Activated T-cell treated with anti-CD3 and anti-CD28 coated beads, Interleukin-2, amount 50 U/mL, for 24 hours (primary cell): ENCODE measurements around the gene DGKK.

Experiments
- DNase-seq: peaks from one replicate; pipeline ENCODE4 v3.0.0-alpha.2; 2020
- H3K27ac Mint-ChIP-seq: 2 replicates; pipeline ENCODE4 v1.8.0; 2020; ENCODE audit warnings: mild to moderate bottlenecking, mixed read lengths
- H3K27me3 Mint-ChIP-seq: 2 replicates; pipeline ENCODE4 v1.8.0; 2020; ENCODE audit warnings: mixed read lengths
- H3K36me3 Mint-ChIP-seq: 2 replicates; pipeline ENCODE4 v1.8.0; 2020; ENCODE audit warnings: low read depth, mixed read lengths
- H3K4me1 Mint-ChIP-seq: 2 replicates; pipeline ENCODE4 v1.8.0; 2020; ENCODE audit warnings: low read depth, mixed read lengths
- H3K4me3 Mint-ChIP-seq: 2 replicates; pipeline ENCODE4 v1.8.0; 2020; ENCODE audit warnings: mild to moderate bottlenecking, moderate library complexity, mixed read lengths
- H3K9me3 Mint-ChIP-seq: 2 replicates; pipeline ENCODE4 v1.8.0; 2020; ENCODE audit warnings: mixed read lengths

DGKK gene

DNA sequence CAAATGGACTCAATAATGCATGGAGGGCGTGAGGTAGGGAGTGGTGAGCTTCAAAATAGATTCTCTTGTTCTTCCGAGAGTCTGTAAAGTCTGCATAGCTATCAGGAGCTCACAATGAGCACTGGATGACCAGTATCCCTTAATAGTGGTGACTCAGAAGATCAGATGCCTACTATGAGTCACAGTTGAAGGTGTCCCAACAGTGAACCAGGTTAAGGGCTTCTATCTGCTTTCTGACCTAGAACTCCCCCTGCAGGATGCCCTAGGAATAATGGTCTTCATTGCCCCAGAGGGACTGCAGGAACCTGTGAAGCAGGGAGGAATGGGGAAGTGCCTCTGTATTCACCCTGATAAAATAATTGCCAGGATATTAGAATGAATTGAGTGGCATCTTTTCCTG lies 22.1 kb downstream of the DGKK start:
- Mint-ChIP-seq H3K4me1 (no peaks in the 10 kb centered on the region), H3K27ac (no peak overlapping the region), H3K36me3 (no peaks in the 10 kb centered on the region), H3K4me3 (no peak overlapping the region), H3K9me3 (no peaks in the 10 kb centered on the region), H3K27me3 (peaks cover 73% of the 10 kb centered on the region)
- no peak for DNase-seq

DNA sequence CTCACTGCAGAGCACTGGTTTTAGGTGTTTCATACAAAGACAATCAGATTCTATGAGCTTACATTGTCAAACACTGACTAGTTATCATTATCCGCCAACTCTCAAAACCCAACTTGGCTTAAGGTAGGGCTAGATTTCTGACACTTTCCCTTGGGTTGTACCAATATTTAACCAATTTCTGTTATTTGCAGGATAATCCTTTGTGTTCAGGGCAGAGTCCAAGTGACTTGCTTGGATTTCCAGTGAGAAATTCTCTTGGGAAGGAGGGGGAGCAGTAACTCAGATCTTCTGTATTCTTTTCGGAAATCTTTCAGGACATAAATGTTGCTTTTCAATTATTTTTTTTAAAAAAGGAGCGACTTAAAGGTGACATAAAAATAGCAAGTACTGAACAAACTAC lies 23.1 kb downstream of the DGKK start:
- DNase-seq: no peak
- no peaks in the 10 kb centered on the region for H3K36me3 Mint-ChIP-seq
- H3K27ac Mint-ChIP-seq: no peak overlapping the region
- peaks cover 69% of the 10 kb centered on the region for H3K27me3 Mint-ChIP-seq
- H3K9me3 Mint-ChIP-seq: no peaks in the 10 kb centered on the region
- H3K4me3 Mint-ChIP-seq: no peak overlapping the region
- no peaks in the 10 kb centered on the region for H3K4me1 Mint-ChIP-seq

DNA sequence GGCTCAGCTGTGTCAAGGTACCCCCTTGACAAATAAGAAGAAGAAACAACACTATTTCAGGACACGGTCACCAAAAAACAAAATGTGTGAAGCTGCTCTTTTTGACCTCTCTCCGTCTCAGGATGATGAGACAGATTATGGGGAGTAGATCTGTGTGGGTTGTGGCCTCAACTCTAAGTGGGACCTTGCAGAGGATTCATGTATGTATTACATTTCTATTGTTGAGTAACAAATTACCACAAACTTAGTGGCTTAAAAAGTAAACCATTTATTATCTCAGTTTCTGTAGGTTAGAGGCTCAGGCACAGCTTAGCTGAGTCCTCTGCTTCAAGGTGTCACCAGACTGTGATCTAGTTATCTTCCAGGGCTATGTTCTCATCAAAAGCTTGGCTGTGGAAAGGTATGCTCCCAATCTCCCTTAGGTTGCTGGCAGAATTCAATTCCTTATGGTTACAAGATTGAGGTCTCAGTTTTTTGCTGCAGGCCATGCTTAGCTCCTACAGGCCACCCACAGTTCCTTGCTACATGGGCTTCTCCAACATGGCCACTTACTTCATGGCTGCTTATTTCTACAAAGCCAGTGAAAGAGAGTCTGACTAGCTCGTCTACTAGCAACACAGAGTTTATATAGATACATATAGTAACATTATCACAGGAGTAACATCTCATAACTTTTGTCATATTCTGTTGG lies 28.1 kb downstream of the DGKK start:
- no peaks in the 10 kb centered on the region for H3K9me3 Mint-ChIP-seq
- H3K27ac Mint-ChIP-seq: no peak overlapping the region
- no peak overlapping the region for H3K4me3 Mint-ChIP-seq
- H3K36me3 Mint-ChIP-seq: no peaks in the 10 kb centered on the region
- no peaks in the 10 kb centered on the region for H3K4me1 Mint-ChIP-seq
- H3K27me3 Mint-ChIP-seq: peaks cover 35% of the 10 kb centered on the region
- DNase-seq: no peak

DNA sequence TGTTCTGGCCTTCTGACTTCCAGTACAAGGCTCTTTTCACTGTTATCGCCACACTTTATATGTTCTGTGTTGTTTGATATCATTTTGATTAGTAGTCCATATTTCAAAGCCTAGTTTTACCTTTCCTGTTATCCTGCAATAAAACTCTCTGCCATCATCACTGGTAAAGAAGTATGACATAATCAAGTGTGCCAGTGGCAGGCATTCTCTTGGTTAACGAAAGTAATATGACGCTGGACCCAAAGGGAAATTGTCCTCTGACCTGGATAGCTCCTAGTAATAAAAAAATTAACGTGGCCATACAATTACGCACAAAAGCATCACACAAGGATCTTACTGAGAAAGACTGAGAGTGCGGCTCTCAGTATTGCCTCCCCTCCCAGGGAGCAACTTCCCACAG lies 33.8 kb downstream of the DGKK start:
- no peaks in the 10 kb centered on the region for H3K9me3 Mint-ChIP-seq
- DNase-seq: no peak
- H3K36me3 Mint-ChIP-seq: no peaks in the 10 kb centered on the region
- no peaks in the 10 kb centered on the region for H3K4me1 Mint-ChIP-seq
- peaks cover 59% of the 10 kb centered on the region for H3K27me3 Mint-ChIP-seq
- H3K4me3 Mint-ChIP-seq: no peak overlapping the region
- H3K27ac Mint-ChIP-seq: no peak overlapping the region

DNA sequence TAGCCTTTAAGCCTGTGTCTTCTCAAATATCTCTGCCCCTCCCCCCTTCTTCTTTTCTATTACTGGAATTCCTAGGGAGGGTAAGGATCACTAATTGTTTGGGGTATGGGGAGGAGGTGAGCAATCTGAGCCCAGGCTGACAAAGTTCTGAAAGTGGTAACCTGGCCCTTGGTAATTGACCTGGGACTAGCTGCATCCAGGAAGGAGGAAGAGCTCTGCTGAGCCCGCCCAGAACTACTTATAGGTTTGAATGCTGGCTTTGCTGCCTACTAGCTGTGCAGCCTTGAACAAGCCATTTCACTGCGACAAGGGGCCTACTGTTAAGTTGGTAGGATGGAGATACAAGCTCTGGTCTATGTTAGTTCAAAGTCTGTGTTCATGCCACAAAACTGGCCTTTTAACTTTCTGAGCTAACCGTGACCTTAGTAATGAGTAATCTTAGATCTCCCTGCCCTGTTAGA lies 37.8 kb downstream of the DGKK start:
- Mint-ChIP-seq H3K36me3 (no peaks in the 10 kb centered on the region), H3K27me3 (peaks cover 75% of the 10 kb centered on the region), H3K9me3 (no peaks in the 10 kb centered on the region), H3K4me3 (no peak overlapping the region), H3K27ac (no peak overlapping the region), H3K4me1 (no peaks in the 10 kb centered on the region)
- no peak for DNase-seq

DNA sequence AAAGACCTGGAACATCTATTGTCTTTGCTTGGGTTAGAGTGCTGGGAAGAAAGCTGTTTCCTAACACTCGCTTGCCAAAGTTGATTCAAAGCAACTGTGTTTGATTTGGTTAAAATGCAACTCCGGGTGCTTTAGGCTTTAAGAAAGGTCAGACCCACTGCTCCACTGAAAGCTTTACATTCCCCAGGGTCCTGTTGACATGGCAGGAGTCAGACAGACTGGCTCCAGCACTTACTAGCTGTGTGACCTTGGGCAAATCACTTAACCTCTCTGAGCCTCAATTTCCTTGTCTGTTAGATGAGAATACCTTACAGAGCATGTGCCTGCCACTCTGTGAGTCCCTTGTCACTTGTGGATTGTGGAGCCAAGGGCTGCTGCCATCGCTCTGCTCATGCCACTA lies 39.0 kb downstream of the DGKK start:
- Mint-ChIP-seq H3K36me3 (no peaks in the 10 kb centered on the region), H3K27ac (no peak overlapping the region), H3K4me3 (no peak overlapping the region), H3K9me3 (no peaks in the 10 kb centered on the region), H3K4me1 (no peaks in the 10 kb centered on the region), H3K27me3 (peaks cover 67% of the 10 kb centered on the region)
- DNase-seq: no peak

DNA sequence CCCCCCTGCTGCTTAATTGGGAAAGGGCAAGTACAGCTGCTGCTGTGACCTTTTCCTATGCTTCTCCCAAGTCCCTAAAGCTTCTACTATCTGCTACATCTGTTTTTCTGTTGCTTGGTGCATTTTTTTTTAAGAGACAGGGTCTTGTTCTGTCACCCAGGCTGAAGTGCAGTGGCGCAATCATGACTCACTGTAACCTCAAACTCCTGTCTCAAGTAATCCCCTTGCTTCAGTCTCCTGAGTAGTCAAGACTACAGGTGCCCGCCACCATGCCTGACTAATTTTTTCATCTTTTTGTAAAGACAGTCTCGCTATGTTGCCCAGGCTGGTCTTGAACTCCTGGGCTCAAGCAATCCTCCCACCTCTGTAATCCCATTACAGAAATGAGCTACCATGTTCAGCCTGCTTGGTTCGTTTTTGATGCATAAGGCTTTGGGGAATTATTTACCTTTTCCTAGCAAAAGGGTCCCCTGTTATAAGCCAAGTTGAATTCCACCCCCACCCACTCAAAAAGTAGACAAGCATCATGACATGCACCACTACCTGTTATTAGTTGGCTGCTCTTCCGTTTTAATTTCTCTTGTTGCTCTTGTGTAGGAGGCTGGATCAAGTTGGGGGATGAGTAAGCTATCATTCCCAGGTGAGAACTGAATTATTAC lies 39.6 kb downstream of the DGKK start:
- H3K27me3 Mint-ChIP-seq: peaks cover 69% of the 10 kb centered on the region
- no peaks in the 10 kb centered on the region for H3K4me1 Mint-ChIP-seq
- no peaks in the 10 kb centered on the region for H3K36me3 Mint-ChIP-seq
- no peaks in the 10 kb centered on the region for H3K9me3 Mint-ChIP-seq
- no peak for DNase-seq
- no peak overlapping the region for H3K27ac Mint-ChIP-seq
- no peak overlapping the region for H3K4me3 Mint-ChIP-seq

DNA sequence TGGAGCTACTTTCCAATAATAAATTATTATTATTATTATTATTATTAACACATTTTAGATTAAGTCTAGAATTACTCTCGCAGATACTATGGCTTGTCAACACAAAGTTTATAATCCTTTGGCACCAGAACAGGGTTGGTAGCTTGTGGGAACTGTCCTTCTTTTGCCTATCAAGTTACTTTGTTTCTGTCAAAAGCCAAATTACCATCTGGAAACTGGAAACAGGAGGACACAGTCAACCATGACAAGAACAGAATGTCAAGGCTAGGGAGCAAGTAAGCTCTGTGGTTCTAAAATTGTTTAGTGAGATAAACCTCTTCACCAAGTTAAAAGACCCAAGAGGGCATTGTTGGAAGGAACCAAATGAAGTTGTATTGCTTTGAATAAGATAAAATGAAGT lies 42.5 kb downstream of the DGKK start:
- Mint-ChIP-seq H3K27me3 (peaks cover 60% of the 10 kb centered on the region), H3K27ac (no peak overlapping the region), H3K9me3 (no peaks in the 10 kb centered on the region), H3K4me1 (no peaks in the 10 kb centered on the region), H3K4me3 (no peak overlapping the region), H3K36me3 (no peaks in the 10 kb centered on the region)
- no peak for DNase-seq

DNA sequence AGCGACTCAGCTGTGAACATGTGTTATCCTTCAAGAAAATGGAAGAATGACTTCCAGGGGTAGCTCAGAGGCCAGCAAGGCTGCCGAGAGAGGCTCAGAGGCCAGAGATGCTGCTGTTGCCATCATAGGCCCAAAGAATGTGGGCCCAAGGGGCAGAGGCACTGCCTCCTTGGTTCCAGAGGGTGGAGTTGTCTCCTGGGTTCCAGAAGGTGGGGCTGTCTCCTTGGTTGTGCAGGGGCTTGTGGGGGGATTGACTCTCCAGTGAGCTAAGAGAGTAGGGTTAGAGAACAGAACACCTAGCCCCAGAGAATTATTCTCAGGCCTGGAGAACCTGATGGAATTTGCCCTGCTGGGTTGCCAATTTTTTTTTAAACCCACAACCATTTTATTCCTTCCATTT lies 62.6 kb downstream of the DGKK start:
- no peaks in the 10 kb centered on the region for H3K4me1 Mint-ChIP-seq
- no peak for DNase-seq
- peaks cover 74% of the 10 kb centered on the region for H3K27me3 Mint-ChIP-seq
- H3K36me3 Mint-ChIP-seq: no peaks in the 10 kb centered on the region
- no peaks in the 10 kb centered on the region for H3K9me3 Mint-ChIP-seq
- no peak overlapping the region for H3K4me3 Mint-ChIP-seq
- no peak overlapping the region for H3K27ac Mint-ChIP-seq

DNA sequence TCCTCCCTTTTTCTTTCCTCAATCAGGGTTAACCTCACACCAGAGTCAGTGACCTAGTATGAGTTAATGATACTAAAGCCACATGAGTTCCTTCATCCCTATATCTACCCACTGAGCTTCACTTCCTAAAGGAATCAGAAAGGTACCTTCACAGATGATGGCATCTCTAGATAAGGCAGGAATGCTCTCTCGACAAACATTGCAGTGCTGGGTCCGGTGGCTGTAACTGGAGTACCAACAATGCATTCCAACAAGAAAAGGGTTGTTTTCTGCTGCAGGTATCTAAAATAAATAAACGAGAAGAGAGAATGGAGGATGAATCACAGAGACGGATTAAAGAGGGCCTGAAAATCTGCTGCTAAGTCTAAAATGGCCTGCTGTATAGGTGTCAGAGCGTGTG lies 66.7 kb downstream of the DGKK start:
- Mint-ChIP-seq H3K4me3 (no peak overlapping the region), H3K4me1 (no peaks in the 10 kb centered on the region), H3K27me3 (peaks cover 51% of the 10 kb centered on the region), H3K36me3 (no peaks in the 10 kb centered on the region), H3K27ac (no peak overlapping the region), H3K9me3 (no peaks in the 10 kb centered on the region)
- DNase-seq: no peak

DNA sequence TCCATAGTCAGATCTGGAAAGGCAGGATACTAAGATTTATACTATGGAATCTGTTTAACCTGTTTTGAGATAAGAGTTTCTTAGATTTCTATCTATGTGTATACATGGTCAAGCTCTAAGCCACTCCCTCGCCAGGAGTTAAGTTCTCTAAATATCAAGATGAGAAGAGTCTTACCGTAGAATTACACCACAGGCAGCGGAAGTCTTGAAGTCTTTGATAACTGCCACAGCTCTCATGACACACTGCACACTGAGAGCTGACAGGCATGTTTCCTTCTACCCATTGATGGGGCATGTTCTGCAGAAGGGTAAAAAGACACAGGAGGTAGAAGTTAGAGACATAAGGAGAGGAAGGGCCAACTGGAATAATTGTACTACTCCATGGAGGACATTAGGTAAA lies 67.7 kb downstream of the DGKK start:
- H3K4me1 Mint-ChIP-seq: no peaks in the 10 kb centered on the region

DNA sequence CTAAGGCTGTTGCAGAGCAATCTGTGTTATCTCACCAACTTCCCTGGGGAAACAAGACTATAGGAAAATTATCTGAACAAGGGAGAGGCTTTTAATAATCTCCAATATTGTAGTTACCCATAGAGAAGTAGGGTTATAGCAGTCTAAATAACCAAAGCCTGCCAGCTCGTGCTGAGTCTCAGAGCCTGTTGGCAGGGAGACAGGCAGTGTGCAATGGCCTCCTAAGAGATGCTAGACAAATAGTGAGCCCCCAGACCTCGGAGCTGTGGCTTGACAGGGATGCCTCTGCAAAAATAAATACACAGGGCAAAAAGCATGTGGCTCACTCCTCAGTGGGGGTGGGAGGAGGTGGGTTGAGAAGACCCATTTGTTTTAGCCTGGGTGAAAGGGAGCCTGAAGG lies 76.7 kb downstream of the DGKK start:
- Mint-ChIP-seq H3K36me3 (no peaks in the 10 kb centered on the region), H3K4me3 (no peak overlapping the region), H3K27ac (no peak overlapping the region), H3K9me3 (no peaks in the 10 kb centered on the region), H3K4me1 (no peaks in the 10 kb centered on the region), H3K27me3 (peaks cover 54% of the 10 kb centered on the region)
- no peak for DNase-seq

More for the DNA sequence above, 67.7 kb downstream of the DGKK start:
- DNase-seq: no peak
- no peaks in the 10 kb centered on the region for H3K36me3 Mint-ChIP-seq
- H3K27me3 Mint-ChIP-seq: peaks cover 45% of the 10 kb centered on the region
- H3K9me3 Mint-ChIP-seq: no peaks in the 10 kb centered on the region
- no peak overlapping the region for H3K4me3 Mint-ChIP-seq
- no peak overlapping the region for H3K27ac Mint-ChIP-seq

DNA sequence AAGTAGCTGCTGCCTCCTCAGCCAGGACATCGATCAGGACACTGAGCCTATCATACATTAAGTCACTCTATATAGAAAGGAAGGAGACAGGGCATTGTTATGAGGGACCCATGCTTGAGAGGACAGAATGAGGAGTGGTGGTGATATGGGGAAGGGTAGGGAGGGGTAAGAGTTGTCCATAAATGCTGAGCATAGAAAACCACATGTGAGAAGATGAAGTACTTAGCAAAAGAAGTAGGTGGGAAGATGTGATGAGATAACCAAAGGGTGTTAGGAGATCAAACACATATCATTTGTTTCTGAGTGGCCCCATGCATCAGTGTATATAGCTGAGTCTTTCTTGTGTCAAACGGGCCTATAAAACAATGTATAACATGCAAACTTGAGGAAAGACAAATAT lies 84.1 kb downstream of the DGKK start:
- no peaks in the 10 kb centered on the region for H3K4me1 Mint-ChIP-seq
- H3K27me3 Mint-ChIP-seq: peaks cover 46% of the 10 kb centered on the region
- no peak overlapping the region for H3K4me3 Mint-ChIP-seq
- H3K9me3 Mint-ChIP-seq: no peaks in the 10 kb centered on the region
- no peak for DNase-seq
- H3K27ac Mint-ChIP-seq: no peak overlapping the region
- H3K36me3 Mint-ChIP-seq: no peaks in the 10 kb centered on the region

DNA sequence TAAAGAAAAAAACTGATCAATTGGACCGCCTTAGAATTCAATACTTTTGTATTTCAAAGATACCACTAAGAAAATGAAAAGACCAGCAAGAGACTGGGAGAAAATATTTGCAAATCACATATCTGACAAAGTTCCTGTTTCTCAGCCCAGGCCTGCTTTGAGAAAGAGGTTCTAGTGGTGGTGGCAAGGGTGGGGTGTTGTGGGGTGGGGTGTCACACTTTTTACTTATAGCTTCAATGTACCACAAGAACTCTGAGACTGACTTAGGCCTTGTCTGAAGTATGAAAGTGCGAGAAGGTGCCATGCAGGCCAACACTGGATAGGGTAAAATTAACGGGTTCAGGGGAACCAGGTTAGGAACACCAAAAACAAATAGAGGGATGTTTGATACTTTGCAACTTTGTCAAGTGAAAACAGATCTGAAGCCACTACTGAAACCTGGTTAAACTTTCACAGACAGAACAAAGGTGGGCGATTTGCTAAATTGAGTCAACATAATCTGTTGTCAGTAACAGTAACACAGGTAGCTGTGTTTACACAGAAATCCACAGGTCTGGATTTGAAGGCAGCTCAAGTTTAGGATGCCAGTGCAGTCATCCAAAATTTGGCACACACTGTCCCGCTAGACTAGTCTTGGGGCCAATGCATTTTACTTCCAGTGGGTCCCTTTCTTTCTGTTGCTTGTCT lies 88.8 kb downstream of the DGKK start:
- Mint-ChIP-seq H3K9me3 (no peaks in the 10 kb centered on the region), H3K4me3 (no peak overlapping the region), H3K27ac (no peak overlapping the region), H3K27me3 (peaks cover 48% of the 10 kb centered on the region), H3K36me3 (no peaks in the 10 kb centered on the region), H3K4me1 (no peaks in the 10 kb centered on the region)
- no peak for DNase-seq
